GM21576 (cell line): ENCODE measurements around the gene MYO7B.
A peak's percentile ranks its signal among the peaks of the same experiment; 100 is the strongest.

Source experiments
- ATAC-seq: cut with Tn5 transposase; IDR thresholded peaks from one replicate; pipeline ENCODE4 v1.9.1; 2021; ENCODE audit warnings: mild to moderate bottlenecking, moderate library complexity; ENCODE audit not compliant: unreplicated experiment

Gene MYO7B

GRCh38 chr2:127623388-127624319 lies 88.2 kb downstream of the MYO7B start:
- no peak for ATAC-seq

- no peak for ATAC-seq
Measured at GRCh38 chr2:127624320-127624755, 88.9 kb downstream of the MYO7B start.

GRCh38 chr2:127624756-127625571 lies 89.5 kb downstream of the MYO7B start:
- no peak for ATAC-seq

- no peak for ATAC-seq
Measured at GRCh38 chr2:127625572-127625951, 90.1 kb downstream of the MYO7B start.

GRCh38 chr2:127626175-127626574 lies 90.7 kb downstream of the MYO7B start:
- no peak for ATAC-seq

- no peak for ATAC-seq
Measured at GRCh38 chr2:127626917-127627739, 91.6 kb downstream of the MYO7B start.

- no peak for ATAC-seq
Measured at GRCh38 chr2:127627740-127628571, 92.5 kb downstream of the MYO7B start.

GRCh38 chr2:127628767-127629614 lies 93.5 kb downstream of the MYO7B start:
- ATAC-seq: no peak

GRCh38 chr2:127629637-127630036 lies 94.2 kb downstream of the MYO7B start:
- ATAC-seq: no peak

GRCh38 chr2:127630096-127630863 lies 94.8 kb downstream of the MYO7B start:
- no peak for ATAC-seq

- no peak for ATAC-seq
Measured at GRCh38 chr2:127630864-127631540, 95.5 kb downstream of the MYO7B start.

GRCh38 chr2:127631541-127631996 lies 96.1 kb downstream of the MYO7B start:
- no peak for ATAC-seq

GRCh38 chr2:127631997-127632581 lies 96.6 kb downstream of the MYO7B start:
- no peak for ATAC-seq

- ATAC-seq: peak; percentile 56
Measured at GRCh38 chr2:127632592-127633489, 97.4 kb downstream of the MYO7B start.

GRCh38 chr2:127633556-127634065 lies 98.1 kb downstream of the MYO7B start:
- ATAC-seq: no peak

- no peak for ATAC-seq
Measured at GRCh38 chr2:127634066-127634617, 98.7 kb downstream of the MYO7B start.
